Left cardiac atrium (tissue), 4 donors: ENCODE measurements around the gene DLX1. TPM values are rescaled to one million over a fixed set of nuclear protein-coding genes. Genes with fewer than 3 reads are reported as not detected.

Experiments used
- ATAC-seq, 2 donors: fragments of 200-7000 bp; cut with Tn5 transposase; one replicate each; pipeline ENCODE4 v1.9.1; 2020; ENCODE audit warnings: mild to moderate bottlenecking in 2 of 2, moderate library complexity in 2 of 2
- DNase-seq: peaks from one replicate; pipeline ENCODE4 v3.0.0-alpha.2; 2020
- intact Hi-C, 2 donors: fragments of 100-400 bp; cut with DNase I; formaldehyde crosslinking; loops; one replicate each; pipeline versions ENCODE4 v1.14.1 to v1.15.1; 2022 to 2023
- total RNA-seq, 2 donors: library from RNA; stranded (reverse); fragmentation: NEBNext Ultra II Directional; extraction: Animal tissue kit (Norgen Biotek cat#: 25700); gene quantifications; one replicate each; pipeline ENCODE4 v1.2.1, GENCODE V29; 2021
- donor health status: DM: no; HTN: yes; CAD: no.
- donor health status: DM: no; HTN: yes; CAD: no; lungs with severe emphysema.
- donor health status: DM: yes; HTN: yes; CAD: no.
- donor health status: Dilated cardiomyopathy.

The DLX1 gene
- total RNA-seq, 2 donors from 2014 or later = 0.15 to 0.16 TPM

DNA sequence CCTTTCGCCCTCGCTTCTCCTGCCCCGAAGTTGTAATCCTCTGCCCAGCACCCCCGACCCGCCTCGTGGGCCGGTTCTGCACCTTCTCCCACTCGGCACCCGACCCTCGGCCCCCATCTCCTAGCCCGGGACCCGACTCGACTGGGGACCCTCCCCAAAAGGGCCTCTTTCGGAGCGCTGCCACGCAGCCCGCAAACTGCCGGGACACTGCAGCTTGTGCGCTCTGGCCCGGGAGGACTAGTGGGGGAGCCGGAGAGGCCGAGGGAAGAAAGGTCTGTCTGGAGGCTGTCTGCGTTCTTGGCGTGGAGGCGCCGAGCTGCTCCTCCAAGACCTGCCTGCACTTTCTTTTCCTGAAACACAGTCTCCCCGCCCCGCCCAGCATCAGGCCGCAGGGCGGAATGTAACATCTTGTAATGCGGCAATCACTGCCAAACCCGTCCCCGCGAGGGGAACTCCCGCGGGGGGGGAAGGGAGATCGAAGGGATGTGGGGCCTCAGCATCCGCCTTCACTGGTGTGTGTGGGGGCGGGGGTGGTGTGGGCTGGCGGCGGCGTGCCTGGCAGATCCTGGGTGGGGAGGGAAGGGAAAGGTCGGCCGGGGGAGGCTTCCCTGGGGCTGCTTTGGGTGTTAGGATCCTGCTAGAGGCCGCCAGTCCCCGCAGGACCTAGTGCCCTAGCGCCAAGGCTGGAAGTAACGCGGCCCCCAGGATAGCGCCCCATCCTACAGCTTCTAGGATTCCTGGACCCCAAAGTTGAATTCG is 10.0 kb downstream of the DLX1 start:
- intact Hi-C loops = no loop called here
- ATAC-seq = peak; percentile 29 to 45
- DNase-seq = peak; percentile 69

DNA sequence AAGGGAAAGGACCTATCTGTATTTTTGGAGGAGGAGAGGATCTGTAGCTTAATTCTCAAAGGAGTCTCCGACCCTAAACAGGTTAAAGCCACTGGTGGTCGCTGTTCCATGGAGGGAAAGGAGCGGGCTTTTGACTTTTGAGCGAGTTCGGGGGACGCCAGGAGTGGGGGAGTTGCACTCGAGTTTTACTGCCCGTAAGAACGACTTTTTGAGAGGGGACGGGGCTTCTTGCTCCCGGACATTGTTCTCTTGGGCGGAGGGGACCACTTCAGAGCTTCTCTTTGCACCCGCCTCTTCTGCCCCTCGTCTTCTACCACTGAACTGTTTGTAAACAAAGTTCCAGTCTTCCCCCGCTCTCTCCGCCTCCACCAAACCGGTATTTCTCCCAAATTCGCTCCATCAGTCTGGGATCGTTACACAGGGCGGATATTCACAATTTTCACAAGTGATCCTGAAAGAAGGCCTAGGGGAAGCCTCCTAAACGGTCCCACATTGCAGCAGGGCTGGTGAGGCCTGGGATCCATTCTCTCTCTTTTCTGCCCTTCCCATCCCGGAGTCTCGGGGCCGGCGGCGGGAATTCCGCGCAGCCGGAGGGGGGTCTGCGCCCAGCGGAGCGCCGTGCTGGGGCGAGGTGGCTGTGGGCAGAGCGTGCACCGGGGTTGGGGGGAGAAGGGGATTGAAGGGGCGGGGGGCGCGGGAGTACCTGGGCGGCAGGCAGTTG is 10.8 kb downstream of the DLX1 start:
- no peak for ATAC-seq
- no peak for DNase-seq
- intact Hi-C loops = no loop called here

DNA sequence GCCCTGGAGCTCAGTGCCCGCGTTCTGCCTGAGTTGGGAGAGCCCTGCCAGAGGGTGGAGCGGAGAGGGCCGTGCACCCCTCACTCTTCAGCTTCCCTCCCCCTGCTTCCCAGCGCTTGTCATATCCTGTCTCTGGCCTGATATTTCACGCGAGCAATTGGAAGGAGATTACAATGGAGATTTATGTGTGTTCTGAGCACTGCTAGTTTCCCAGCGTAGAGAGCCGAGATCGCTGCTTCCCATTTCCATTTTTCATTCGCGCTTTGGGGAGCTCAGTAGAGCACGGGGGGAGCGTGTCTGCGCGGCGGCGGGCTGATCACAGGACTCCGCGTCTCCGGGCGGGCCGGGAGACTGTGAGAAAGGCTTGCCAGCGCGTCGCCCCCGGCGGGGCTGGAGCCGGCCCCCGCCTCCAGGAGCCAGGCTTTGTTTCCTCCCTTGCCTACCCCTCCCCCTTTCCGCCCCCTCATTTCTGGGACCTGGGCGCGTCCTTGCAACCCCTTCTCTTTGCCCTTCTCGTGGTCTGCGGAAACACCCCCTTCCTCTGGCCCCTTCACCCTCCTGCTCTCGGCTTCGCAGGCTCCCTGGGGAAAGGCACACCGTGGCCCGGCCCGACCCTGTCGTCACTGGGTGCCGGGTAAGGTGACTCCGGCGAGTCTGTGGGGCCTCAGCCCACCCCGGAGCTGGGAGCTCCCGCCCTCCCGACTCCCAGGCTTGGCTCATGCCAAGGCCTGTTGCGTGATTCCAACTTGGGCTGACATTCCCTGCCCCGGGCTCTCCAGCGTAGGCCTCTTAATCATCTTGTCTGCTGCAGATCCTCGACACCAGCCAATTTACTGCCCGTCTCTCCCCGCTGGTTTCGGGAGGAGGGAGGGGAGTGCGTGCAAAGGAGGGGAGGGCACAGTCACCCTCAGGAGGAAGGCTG is 11.6 kb downstream of the DLX1 start:
- ATAC-seq (peak in 1 of 2 donors; percentile 7), DNase-seq (no peak)
- intact Hi-C loops = no loop called here

GRCh38 chr2:172097557-172098131 is 12.3 kb downstream of the DLX1 start:
- no peak for DNase-seq
- ATAC-seq = no peak
- intact Hi-C loops = no loop called here

DNA sequence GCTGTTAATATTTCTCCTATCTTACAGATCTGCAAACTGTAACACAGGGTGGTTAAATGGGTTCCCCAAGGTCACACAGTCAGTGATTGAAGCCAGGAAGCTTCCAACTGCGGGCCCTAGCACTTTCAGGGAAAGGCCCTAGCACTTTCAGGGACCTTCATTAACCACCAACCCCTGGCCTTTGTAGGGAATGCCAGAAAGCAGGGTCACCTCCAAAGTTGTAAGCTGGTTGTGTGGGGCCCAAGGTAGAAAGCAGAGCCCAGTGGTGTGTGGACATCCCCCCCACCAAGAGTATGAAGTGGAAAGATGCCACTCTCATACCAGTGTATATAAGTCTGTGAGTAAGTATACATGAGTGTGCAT is 13.0 kb downstream of the DLX1 start:
- intact Hi-C loops = no loop called here
- DNase-seq = no peak

DNA sequence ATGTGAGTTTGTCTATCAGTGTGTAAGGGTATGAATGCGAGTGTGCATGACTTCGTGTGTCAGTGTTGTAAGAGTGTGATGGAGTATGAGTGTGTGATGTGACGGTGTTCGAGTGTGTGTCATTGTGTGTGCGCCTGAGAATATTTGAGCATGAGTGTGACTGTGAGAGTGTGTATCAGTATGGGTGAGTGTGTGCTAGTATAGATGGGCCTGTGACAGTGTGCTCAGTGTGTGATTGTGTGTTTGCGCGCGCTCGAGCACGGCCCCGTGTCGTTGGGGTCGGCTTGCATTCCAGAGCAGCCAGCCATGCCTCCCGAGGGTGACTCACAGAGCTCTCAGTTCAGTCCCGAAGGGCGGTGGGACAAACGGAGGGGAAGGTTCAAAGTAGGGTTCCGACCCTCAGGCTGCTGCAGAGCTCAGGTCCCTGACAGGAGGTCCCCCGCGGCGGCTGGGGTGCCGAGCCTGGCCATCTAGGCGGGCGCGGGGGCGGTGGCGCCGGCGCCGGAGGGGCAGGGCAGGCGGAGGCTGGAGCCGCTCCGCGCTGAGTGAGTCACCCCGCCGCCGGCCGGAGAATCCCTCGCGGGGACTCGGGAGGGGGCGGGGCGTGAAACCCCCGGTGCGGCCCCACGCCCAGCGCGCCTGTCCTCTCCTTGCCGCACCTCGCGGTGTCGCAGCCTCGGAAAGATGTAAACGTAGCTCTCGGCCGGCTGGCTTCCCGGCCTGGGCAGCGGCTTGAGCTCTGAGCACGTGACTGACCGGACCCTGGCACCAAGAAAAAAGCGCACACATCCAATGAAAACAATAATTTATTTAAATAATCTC is 13.6 kb downstream of the DLX1 start:
- ATAC-seq (peak in 1 of 2 donors; percentile 66), DNase-seq (peak; percentile 62)
- intact Hi-C loops = no loop called here

More for the DNA sequence above, 13.0 kb downstream of the DLX1 start:
- no peak for ATAC-seq

DNA sequence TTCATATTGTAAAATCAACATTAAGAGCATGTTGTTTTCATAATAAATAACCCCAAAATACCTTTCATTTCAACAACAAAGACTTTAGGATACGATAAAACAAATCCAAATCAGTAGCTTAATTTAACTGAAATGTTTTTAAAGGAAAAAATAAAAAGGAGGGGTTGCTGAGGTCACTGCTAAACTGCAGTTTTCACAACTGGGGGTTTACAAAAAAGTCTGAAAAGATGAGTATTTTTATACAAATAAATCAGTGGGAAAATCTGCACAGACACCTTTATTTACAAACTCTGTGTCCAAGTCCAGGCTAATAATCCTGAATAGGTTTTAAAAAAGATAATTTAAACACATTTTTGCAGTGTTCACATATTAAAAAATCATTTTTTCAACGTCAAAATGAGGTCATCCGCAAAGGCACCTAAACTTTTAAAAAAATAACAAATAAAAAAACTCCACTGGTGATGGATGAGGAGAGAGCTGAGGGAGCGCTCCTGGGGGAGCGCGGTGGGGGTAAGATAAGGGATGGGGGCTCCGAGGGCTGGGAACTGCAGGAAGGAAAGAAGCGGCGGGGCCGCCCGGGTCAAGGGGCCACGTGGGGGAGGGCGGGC is 14.3 kb downstream of the DLX1 start:
- intact Hi-C loops = loop anchor here in 1 of 2 donors (10.0 kb wide), 2 partner anchors 285 to 505 kb away; no protein-coding TSS in a partner anchor
- ATAC-seq = no peak
- no peak for DNase-seq

DNA sequence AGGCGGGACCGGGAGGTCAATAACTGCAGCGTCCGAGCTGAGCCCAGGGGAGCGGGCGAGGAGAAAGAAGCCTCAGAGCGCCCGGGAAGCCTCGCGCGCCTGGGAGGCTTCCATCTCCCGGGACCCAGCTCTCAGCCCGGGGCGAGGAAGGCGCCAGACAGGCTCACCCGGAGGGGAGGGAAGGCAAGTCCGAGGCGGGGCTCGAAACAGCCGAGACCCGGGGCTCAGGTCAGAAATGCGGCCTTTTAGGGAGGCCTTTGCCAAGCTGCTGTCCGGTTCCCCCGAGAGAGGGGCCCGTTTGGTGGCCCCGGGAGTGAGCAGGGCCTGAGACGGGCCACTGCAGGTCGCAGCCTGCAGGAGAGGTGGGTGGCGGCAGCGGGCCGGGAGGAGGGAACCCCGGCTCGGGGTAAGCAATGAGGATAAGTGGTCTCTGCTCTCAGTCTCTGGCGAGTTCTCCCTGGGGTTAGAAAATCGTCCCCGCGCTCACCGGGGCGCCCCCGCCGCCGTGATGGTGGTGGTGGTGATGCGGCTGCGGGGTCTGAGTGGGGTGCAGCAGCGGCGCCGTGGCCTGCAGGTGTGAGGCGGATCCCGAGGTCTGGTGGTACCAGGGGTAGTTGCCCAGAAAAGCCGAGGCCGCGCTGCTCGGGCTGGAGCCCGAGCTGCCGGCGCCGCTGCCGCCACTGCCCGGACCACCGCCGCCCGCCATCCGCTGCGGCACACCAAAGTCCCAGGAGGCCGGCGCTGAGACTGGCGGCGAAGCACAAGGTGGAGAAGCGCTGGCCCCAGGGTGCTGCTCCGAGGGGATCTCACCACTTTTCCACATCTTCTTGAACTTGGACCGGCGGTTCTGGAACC is 15.0 kb downstream of the DLX1 start:
- no peak for DNase-seq
- ATAC-seq = no peak
- intact Hi-C loops = loop anchor here in 1 of 2 donors (10.0 kb wide), 2 partner anchors 286 to 506 kb away; no protein-coding TSS in a partner anchor

- DNase-seq = no peak
- intact Hi-C loops = loop anchor here in 1 of 2 donors (10.0 kb wide), 2 partner anchors 286 to 506 kb away; no protein-coding TSS in a partner anchor
- no peak for ATAC-seq
Measured at GRCh38 chr2:172100935-172101820, 15.9 kb downstream of the DLX1 start.

DNA sequence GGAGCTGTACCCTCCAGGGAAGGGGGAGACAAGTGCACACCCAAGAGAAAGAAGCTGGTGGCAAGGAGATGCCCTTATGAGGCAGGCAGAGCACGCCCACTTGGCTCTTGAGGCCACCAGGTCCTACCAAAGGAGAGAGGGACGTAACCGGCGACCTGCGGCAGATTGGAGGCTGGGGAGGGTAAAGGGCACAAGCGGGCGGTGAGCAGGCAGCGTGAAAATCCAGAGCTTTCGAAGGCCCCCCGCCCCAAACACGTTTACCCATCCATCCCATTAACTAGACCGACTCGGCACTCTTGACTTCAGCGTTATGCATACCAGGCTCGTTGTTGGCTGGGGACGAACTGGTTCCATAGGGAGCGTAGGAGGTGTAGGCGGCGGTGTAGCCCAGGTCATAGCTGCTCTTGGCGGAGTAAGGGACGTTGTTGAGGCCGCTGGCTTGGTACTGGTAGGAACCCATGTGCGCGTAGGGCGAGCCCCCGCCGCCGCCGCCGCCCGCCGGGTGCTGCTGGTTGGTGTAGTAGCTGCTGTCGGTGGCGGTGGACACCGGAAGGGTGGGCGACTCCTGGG is 16.6 kb downstream of the DLX1 start:
- DNase-seq (no peak), ATAC-seq (peak in 1 of 2 donors; percentile 1)
- intact Hi-C loops = loop anchor here in 1 of 2 donors (10.0 kb wide), 2 partner anchors 287 to 507 kb away; no protein-coding TSS in a partner anchor

DNA sequence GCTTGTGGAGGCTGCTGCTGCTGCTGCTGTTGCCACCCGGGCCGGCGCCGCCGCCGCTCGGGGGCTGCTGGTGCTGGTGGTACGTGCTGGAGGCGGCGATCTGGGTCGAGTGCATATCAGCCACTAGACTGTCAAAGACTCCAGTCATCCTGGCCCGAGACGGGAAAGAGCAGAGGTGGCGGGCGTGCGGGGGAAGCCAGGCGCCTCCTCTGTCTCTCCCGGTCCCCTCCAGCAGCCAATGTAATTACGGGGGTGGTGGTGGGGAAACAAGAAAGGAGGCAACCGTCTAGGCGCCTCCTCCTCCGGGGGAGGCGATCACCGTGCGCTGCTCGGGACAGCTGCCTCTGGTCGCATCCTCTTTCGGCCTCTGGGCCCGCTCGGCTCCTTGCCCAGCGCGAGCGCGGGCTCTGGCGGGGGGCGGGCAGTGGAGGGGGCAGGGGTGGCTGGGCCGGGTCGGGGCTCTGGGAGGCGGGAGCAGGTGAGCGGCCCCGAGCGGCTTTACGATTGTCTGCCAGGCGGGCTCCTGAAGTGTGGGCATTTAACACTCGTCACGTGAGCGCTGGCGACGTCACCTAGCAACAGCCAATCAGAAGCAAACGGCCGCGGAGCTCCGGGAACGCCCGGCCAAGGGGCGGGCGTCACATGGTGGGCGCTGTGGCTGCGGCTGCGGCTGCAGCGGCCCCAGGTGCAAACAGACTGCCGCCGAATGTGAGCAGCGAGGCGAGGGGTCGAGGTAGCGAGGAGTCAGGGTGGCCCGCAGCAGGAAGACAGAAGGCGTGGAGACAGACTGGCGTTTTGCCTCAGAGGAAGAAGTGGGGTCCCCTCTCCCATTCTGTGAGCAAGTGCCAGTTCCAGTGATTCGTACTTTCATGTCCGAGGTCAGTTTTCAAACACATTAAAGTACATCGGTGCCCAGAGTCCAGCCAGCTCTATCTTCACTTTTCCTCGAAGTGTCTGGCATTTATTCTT is 17.4 kb downstream of the DLX1 start, which contains the start of gene DLX2:
TSS of gene DLX2 (minus strand) at position 510 of the 969 bp plus-strand sequence. CDS start at position 148, 362 bp downstream.
- ATAC-seq (peak; percentile 71 to 72), DNase-seq (peak; percentile 80)
- intact Hi-C loops = loop anchor here in 1 of 2 donors (10.0 kb wide), 2 partner anchors 288 to 508 kb away; no protein-coding TSS in a partner anchor

- DNase-seq (peak; percentile 84), ATAC-seq (peak; percentile 39 to 68)
- intact Hi-C loops = loop anchor here in 1 of 2 donors (10.0 kb wide), 2 partner anchors 289 to 509 kb away; no protein-coding TSS in a partner anchor
Measured at GRCh38 chr2:172103471-172104272, 18.4 kb downstream of the DLX1 start.

- intact Hi-C loops = loop anchor here in 1 of 2 donors (10.0 kb wide), 2 partner anchors 291 to 511 kb away; no protein-coding TSS in a partner anchor
- no peak for DNase-seq
- ATAC-seq = no peak
Measured at GRCh38 chr2:172105471-172106107, 20.3 kb downstream of the DLX1 start.
